ENCODE data around the gene GPC6.
"Not testable (repeated sequence)": the region's sequence is repeated elsewhere in the genome, so short reads cannot be mapped to it uniquely, and the experiment has no call there.

Gene GPC6

GRCh38 chr13:93454676-93455235 is 228.1 kb downstream of the GPC6 start:
- not testable (repeated sequence) for DNase-seq

GRCh38 chr13:93455861-93456260 is 229.3 kb downstream of the GPC6 start:
- DNase-seq, result no peak

- DNase-seq, result no peak
These were observed 233.4 kb downstream of the GPC6 start for GRCh38 chr13:93460005-93460404.

GRCh38 chr13:93462151-93462550 is 235.5 kb downstream of the GPC6 start:
- DNase-seq, result no peak

- DNase-seq, result no peak
These were observed 240.0 kb downstream of the GPC6 start for GRCh38 chr13:93466502-93467036.

GRCh38 chr13:93467175-93467574 is 240.6 kb downstream of the GPC6 start:
- DNase-seq, result no peak

- no peak for DNase-seq
These were observed 241.8 kb downstream of the GPC6 start for GRCh38 chr13:93468433-93468832.

GRCh38 chr13:93472296-93472695 is 245.7 kb downstream of the GPC6 start:
- no peak for DNase-seq

- no peak for DNase-seq
These were observed 246.2 kb downstream of the GPC6 start for GRCh38 chr13:93472814-93473296.

- no peak for DNase-seq
These were observed 247.0 kb downstream of the GPC6 start for GRCh38 chr13:93473441-93474270.

GRCh38 chr13:93476175-93476574 is 249.6 kb downstream of the GPC6 start:
- no peak for DNase-seq

- no peak for DNase-seq
These were observed 250.6 kb downstream of the GPC6 start for GRCh38 chr13:93477238-93477637.

- DNase-seq, result no peak
These were observed 254.0 kb downstream of the GPC6 start for GRCh38 chr13:93480553-93481106.

GRCh38 chr13:93496117-93496516 is 269.5 kb downstream of the GPC6 start:
- DNase-seq, result not testable (repeated sequence)

GRCh38 chr13:93496985-93497673 is 270.5 kb downstream of the GPC6 start:
- no peak for DNase-seq

- no peak for DNase-seq
These were observed 273.4 kb downstream of the GPC6 start for GRCh38 chr13:93499991-93500390.

GRCh38 chr13:93502071-93502470 is 275.5 kb downstream of the GPC6 start:
- DNase-seq, result no peak

GRCh38 chr13:93502987-93503615 is 276.5 kb downstream of the GPC6 start:
- DNase-seq, result no peak

- DNase-seq, result no peak
These were observed 278.7 kb downstream of the GPC6 start for GRCh38 chr13:93505104-93505952.

- no peak for DNase-seq
These were observed 284.4 kb downstream of the GPC6 start for GRCh38 chr13:93511011-93511410.

GRCh38 chr13:93515267-93515666 is 288.7 kb downstream of the GPC6 start:
- no peak for DNase-seq

- DNase-seq, result no peak
These were observed 291.1 kb downstream of the GPC6 start for GRCh38 chr13:93517658-93518057.

Measured in effector CD8-positive, alpha-beta T cell (primary cell).